BJ (cell line): ENCODE measurements around the gene URB1. TPM values are rescaled to one million over a fixed set of nuclear protein-coding genes. Genes with fewer than 3 reads are reported as not detected.
"Not testable (repeated sequence)": the region's sequence is repeated elsewhere in the genome, so short reads cannot be mapped to it uniquely, and the experiment has no call there.

Source experiments
- CTCF ChIA-PET: fragments of 350-600 bp; formaldehyde crosslinking; extraction: SDS; loops from one replicate; lab custom pipeline; 2021; ENCODE audit warnings: antibody characterized with exemption, inconsistent platforms; lab: Yijun Ruan, JAX
- POLR2A ChIA-PET: fragments of 300-600 bp; sonication (Branson Sonifier 250); formaldehyde crosslinking; extraction: SDS; loops from one replicate; lab custom pipeline; 2021; ENCODE audit warnings: antibody characterized with exemption; lab: Charles Lee
- DNase-seq: peaks from one replicate; pipeline ENCODE4 v3.0.0-alpha.2; 2011; ENCODE audit warnings: low read depth
- H3K27me3 ChIP-seq: 2 replicates; pipeline ENCODE4 v1.6.0; 2011; ENCODE audit warnings: low read length; ENCODE audit not compliant: control insufficient read depth, insufficient read depth
- H3K36me3 ChIP-seq: 2 replicates; pipeline ENCODE4 v1.5.1; 2011; ENCODE audit warnings: low read length; ENCODE audit not compliant: control insufficient read depth, insufficient read depth
- H3K4me3 ChIP-seq: 2 replicates; pipeline ENCODE4 v1.5.1; 2011; ENCODE audit warnings: low read depth, mild to moderate bottlenecking, control low read depth, low read length
- CTCF ChIP-seq: IDR thresholded peaks from 2 replicates; pipeline ENCODE4 v1.5.1; 2011; ENCODE audit warnings: low read depth, mild to moderate bottlenecking, control low read depth, inconsistent platforms, low read length, moderate library complexity; ENCODE audit not compliant: insufficient read depth
- polyA plus RNA-seq: library from polyadenylated mRNA; depleted of rRNA; stranded (reverse); fragments of >200 nt; gene quantifications from 2 replicates; pipeline ENCODE4 v1.2.3, GENCODE V29; 2011

URB1 gene
- polyA plus RNA-seq, 1 experiment, result 8.8 TPM

GRCh38 chr21:32312976-32313375 lies 79.8 kb downstream of the URB1 start:
- Histone ChIP-seq H3K36me3 (peaks cover 24% of the 10 kb centered on the region), H3K27me3 (no peaks in the 10 kb centered on the region), H3K4me3 (no peak overlapping the region)
- CTCF ChIA-PET, result no interaction called here
- DNase-seq, result no peak
- POLR2A ChIA-PET, result no interaction called here
- TF ChIP-seq CTCF, result no peak

GRCh38 chr21:32312326-32312725 lies 80.5 kb downstream of the URB1 start:
- CTCF ChIA-PET, result no interaction called here

GRCh38 chr21:32311621-32312020 lies 81.2 kb downstream of the URB1 start:
- CTCF ChIA-PET, result no interaction called here
- Histone ChIP-seq H3K36me3 (peaks cover 14% of the 10 kb centered on the region), H3K4me3 (no peak overlapping the region), H3K27me3 (no peaks in the 10 kb centered on the region)
- POLR2A ChIA-PET, result no interaction called here
- no peak for DNase-seq
- no peak for TF ChIP-seq CTCF

More at GRCh38 chr21:32312326-32312725, 80.5 kb downstream of the URB1 start:
- TF ChIP-seq CTCF, result no peak
- Histone ChIP-seq H3K4me3 (no peak overlapping the region), H3K27me3 (no peaks in the 10 kb centered on the region), H3K36me3 (peaks cover 19% of the 10 kb centered on the region)
- no peak for DNase-seq
- POLR2A ChIA-PET, result no interaction called here

- POLR2A ChIA-PET, result interaction anchor here (0.7 kb wide), 1 partner anchor 699 kb away, joined by 5 read pairs; no protein-coding TSS in a partner anchor
- H3K27me3 ChIP-seq, DNase-seq, H3K4me3 ChIP-seq, CTCF ChIA-PET: not testable (repeated sequence)
- H3K36me3 ChIP-seq, result peaks cover 12% of the 10 kb centered on the region
Measured at GRCh38 chr21:32310976-32311375, 81.8 kb downstream of the URB1 start.

GRCh38 chr21:32309906-32310460 lies 82.8 kb downstream of the URB1 start:
- no peaks in the 10 kb centered on the region for H3K27me3 ChIP-seq
- TF ChIP-seq CTCF, result no peak
- ChIA-PET CTCF (no interaction called here), POLR2A (no interaction called here)
- peaks cover 10% of the 10 kb centered on the region for H3K36me3 ChIP-seq
- DNase-seq, result no peak
- H3K4me3 ChIP-seq, result no peak overlapping the region

- no peak overlapping the region for H3K4me3 ChIP-seq
- no peaks in the 10 kb centered on the region for H3K27me3 ChIP-seq
- H3K36me3 ChIP-seq, result peaks cover 9% of the 10 kb centered on the region
- TF ChIP-seq CTCF, result no peak
- CTCF ChIA-PET, result interaction anchor here (1.1 kb wide), 1 partner anchor 25 kb away, joined by 3 read pairs; no protein-coding TSS in a partner anchor
- no peak for DNase-seq
- POLR2A ChIA-PET, result no interaction called here
Measured at GRCh38 chr21:32308696-32309095, 84.1 kb downstream of the URB1 start.
